Prostate gland (tissue), 2 donors: Measurements from ENCODE around the gene EGR1. TPM values are rescaled to one million over a fixed set of nuclear protein-coding genes. Genes with fewer than 3 reads are reported as not detected.

Experiments
- DNase-seq: peaks from one replicate; pipeline ENCODE4 v3.0.0-alpha.2; 2019; ENCODE audit warnings: low spot score
- H3K27ac ChIP-seq, 2 donors: fragments of 200-600 bp; sonication (generic); 2 replicates each; pipeline ENCODE4 v1.5.1; 2017 to 2019
- H3K27me3 ChIP-seq: fragments of 200-600 bp; sonication (generic); replicated peaks from 2 replicates; pipeline ENCODE4 v1.5.1; 2019; ENCODE audit not compliant: insufficient read depth
- H3K36me3 ChIP-seq, 2 donors: fragments of 200-600 bp; sonication (generic); 1 replicate in 1 of 2; 2 replicates in 1 of 2; pipeline versions ENCODE4 v1.5.1 to v1.8.1; 2017 to 2019
- H3K4me1 ChIP-seq: fragments of 200-600 bp; sonication (generic); replicated peaks from 2 replicates; pipeline ENCODE4 v1.5.1; 2019
- H3K4me3 ChIP-seq, 2 donors: fragments of 200-600 bp; sonication (generic); 2 replicates each; pipeline ENCODE4 v1.5.1; 2017 to 2019
- H3K9me3 ChIP-seq: fragments of 200-600 bp; sonication (generic); 2 replicates; pipeline ENCODE4 v1.5.1; 2017
- CTCF ChIP-seq, 4 experiments: fragments of 200-600 bp in 2 of 4; fragments of 450-650 bp in 2 of 4; sonication (generic) in 2 of 4; IDR thresholded peaks; 1 replicate in 3 of 4; 2 replicates in 1 of 4; pipeline ENCODE4 v1.5.1; 2016 to 2019; ENCODE audit warnings: antibody characterized with exemption in 4 of 4, mild to moderate bottlenecking in 2 of 4, moderate library complexity in 2 of 4
- POLR2A ChIP-seq: fragments of 450-650 bp; IDR thresholded peaks from one replicate; pipeline ENCODE4 v1.6.1; 2016; ENCODE audit warnings: antibody characterized with exemption, mild to moderate bottlenecking
- POLR2AphosphoS5 ChIP-seq: sonication (generic); formaldehyde crosslinking; IDR thresholded peaks from one replicate; pipeline ENCODE4 v1.6.1; 2017; ENCODE audit warnings: antibody characterized with exemption
- WGBS: methylation state at CpG from one replicate; pipeline ENCODE4 v1.1.5; 2018; 5-methylcytosine and 5-hydroxymethylcytosine counted together
- intact Hi-C: fragments of 100-400 bp; cut with DNase I; formaldehyde crosslinking; loops from one replicate; pipeline ENCODE4 v1.14.2; 2022
- total RNA-seq, 2 donors: library from RNA; depleted of rRNA; stranded (reverse); fragments of >200 nt; gene quantifications; one replicate each; pipeline ENCODE4 v1.1.0, GENCODE V29; 2016

Gene EGR1
- total RNA-seq, 2 donors from 2014 or later = 12.2 to 19.5 TPM

GRCh38 chr5:138441221-138441620, 24.1 kb upstream of the EGR1 start:
- Histone ChIP-seq H3K27ac (no peak overlapping the region), H3K36me3 (peaks cover 0 to 3% of the 10 kb centered on the region in 2 donors), H3K4me1 (no peaks in the 10 kb centered on the region), H3K27me3 (no peaks in the 10 kb centered on the region), H3K4me3 (no peak overlapping the region), H3K9me3 (no peaks in the 10 kb centered on the region)
- intact Hi-C loops = no loop called here
- DNase-seq = no peak
- no peak for TF ChIP-seq POLR2A
- no peak for TF ChIP-seq POLR2AphosphoS5
- TF ChIP-seq CTCF (IDR thresholded peaks at IDR 0.05) = no peak
- WGBS = 97% methylated on average over 9 of the region's 9 CpGs

- Histone ChIP-seq H3K27me3 (no peaks in the 10 kb centered on the region), H3K36me3 (no peaks in the 10 kb centered on the region), H3K27ac (no peak overlapping the region), H3K4me1 (no peaks in the 10 kb centered on the region), H3K9me3 (no peaks in the 10 kb centered on the region), H3K4me3 (no peak overlapping the region)
- TF ChIP-seq POLR2A = no peak
- TF ChIP-seq CTCF (IDR thresholded peaks at IDR 0.05) = no peak
- no peak for TF ChIP-seq POLR2AphosphoS5
- DNase-seq = no peak
- intact Hi-C loops = no loop called here
- 84% methylated on average over 13 of the region's 13 CpGs for WGBS
Measured at GRCh38 chr5:138444078-138444773, 21.1 kb upstream of the EGR1 start.

GRCh38 chr5:138444774-138445546, 20.3 kb upstream of the EGR1 start:
- H3K27me3 ChIP-seq = no peaks in the 10 kb centered on the region
- H3K9me3 ChIP-seq = no peaks in the 10 kb centered on the region
- TF ChIP-seq POLR2A (no peak), CTCF (IDR thresholded peaks at IDR 0.05) (no peak), POLR2AphosphoS5 (no peak)
- DNase-seq = no peak
- H3K36me3 ChIP-seq = no peaks in the 10 kb centered on the region
- WGBS = 89% methylated on average over 22 of the region's 22 CpGs
- H3K27ac ChIP-seq = no peak overlapping the region
- intact Hi-C loops = no loop called here
- no peak overlapping the region for H3K4me3 ChIP-seq
- peaks cover 3% of the 10 kb centered on the region for H3K4me1 ChIP-seq

- DNase-seq = no peak
- no peak for TF ChIP-seq CTCF (IDR thresholded peaks at IDR 0.05)
- TF ChIP-seq POLR2A = no peak
- TF ChIP-seq POLR2AphosphoS5 = no peak
- Histone ChIP-seq H3K36me3 (no peaks in the 10 kb centered on the region), H3K4me1 (peaks cover 5% of the 10 kb centered on the region), H3K9me3 (no peaks in the 10 kb centered on the region), H3K4me3 (no peak overlapping the region), H3K27me3 (no peaks in the 10 kb centered on the region), H3K27ac (no peak overlapping the region)
- intact Hi-C loops = no loop called here
- 81% methylated on average over 18 of the region's 18 CpGs for WGBS
Measured at GRCh38 chr5:138445547-138446271, 19.6 kb upstream of the EGR1 start.
